Kidney epithelial cell (primary cell): ENCODE data around the gene RAVER1. TPM values are rescaled to one million over a fixed set of nuclear protein-coding genes. Genes with fewer than 3 reads are reported as not detected.
A peak's percentile ranks its signal among the peaks of the same experiment; 100 is the strongest.

Source experiments
- DNase-seq: peaks from one replicate; pipeline ENCODE4 v3.0.0-alpha.2; 2010; ENCODE audit warnings: low read depth
- H3K27me3 ChIP-seq: 2 replicates; pipeline ENCODE4 v1.6.0; 2011; ENCODE audit warnings: low read length; ENCODE audit not compliant: control insufficient read depth, insufficient read depth
- H3K36me3 ChIP-seq: 2 replicates; pipeline ENCODE4 v1.5.1; 2011; ENCODE audit warnings: low read length; ENCODE audit not compliant: control insufficient read depth, insufficient read depth
- H3K4me3 ChIP-seq: 2 replicates; pipeline ENCODE4 v1.5.1; 2011; ENCODE audit warnings: low read depth, mild to moderate bottlenecking, control low read depth, low read length
- total RNA-seq: library from RNA; depleted of rRNA; stranded (reverse); fragments of >200 nt; gene quantifications from 2 replicates; pipeline ENCODE4 v1.2.3, GENCODE V29; 2015
- TF ChIP-seq, protein P1 (sequence below): IDR thresholded peaks from 2 replicates; pipeline ENCODE4 v1.5.1; 2011; ENCODE audit warnings: mild to moderate bottlenecking, moderate library complexity, low read length, control low read depth, inconsistent platforms; ENCODE audit not compliant: insufficient read depth, poor library complexity, severe bottlenecking

RAVER1 gene
- total RNA-seq, 1 donor from 2014 or later = 32.9 TPM

DNA sequence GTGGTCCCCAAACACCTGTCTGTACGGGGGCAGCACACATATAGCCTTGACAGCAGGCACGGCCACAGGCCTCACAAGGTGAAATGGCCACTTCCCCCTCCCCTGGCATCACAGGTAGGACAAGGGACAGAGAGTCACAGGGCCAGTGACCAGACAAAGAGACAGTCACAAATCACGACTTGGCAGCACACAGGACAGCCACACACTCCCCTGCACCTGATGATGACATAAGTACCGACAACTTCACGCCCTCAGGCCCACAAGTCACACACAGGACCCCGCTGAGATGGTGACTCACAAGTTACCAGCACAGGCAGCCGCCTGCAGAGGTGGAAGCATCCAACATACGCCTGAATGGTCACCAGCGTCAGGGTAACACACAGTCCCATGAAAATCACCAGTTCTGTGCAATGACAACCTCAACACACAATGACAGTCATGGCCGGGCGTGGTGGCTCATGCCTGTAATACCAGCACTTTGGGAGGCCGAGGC is 30.5 kb upstream of the RAVER1 start:
- no peak overlapping the region for H3K4me3 ChIP-seq
- H3K36me3 ChIP-seq = no peaks in the 10 kb centered on the region
- TF ChIP-seq, protein P1, sequence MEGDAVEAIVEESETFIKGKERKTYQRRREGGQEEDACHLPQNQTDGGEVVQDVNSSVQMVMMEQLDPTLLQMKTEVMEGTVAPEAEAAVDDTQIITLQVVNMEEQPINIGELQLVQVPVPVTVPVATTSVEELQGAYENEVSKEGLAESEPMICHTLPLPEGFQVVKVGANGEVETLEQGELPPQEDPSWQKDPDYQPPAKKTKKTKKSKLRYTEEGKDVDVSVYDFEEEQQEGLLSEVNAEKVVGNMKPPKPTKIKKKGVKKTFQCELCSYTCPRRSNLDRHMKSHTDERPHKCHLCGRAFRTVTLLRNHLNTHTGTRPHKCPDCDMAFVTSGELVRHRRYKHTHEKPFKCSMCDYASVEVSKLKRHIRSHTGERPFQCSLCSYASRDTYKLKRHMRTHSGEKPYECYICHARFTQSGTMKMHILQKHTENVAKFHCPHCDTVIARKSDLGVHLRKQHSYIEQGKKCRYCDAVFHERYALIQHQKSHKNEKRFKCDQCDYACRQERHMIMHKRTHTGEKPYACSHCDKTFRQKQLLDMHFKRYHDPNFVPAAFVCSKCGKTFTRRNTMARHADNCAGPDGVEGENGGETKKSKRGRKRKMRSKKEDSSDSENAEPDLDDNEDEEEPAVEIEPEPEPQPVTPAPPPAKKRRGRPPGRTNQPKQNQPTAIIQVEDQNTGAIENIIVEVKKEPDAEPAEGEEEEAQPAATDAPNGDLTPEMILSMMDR = no peak
- H3K27me3 ChIP-seq = no peaks in the 10 kb centered on the region
- DNase-seq = peak; percentile 39

DNA sequence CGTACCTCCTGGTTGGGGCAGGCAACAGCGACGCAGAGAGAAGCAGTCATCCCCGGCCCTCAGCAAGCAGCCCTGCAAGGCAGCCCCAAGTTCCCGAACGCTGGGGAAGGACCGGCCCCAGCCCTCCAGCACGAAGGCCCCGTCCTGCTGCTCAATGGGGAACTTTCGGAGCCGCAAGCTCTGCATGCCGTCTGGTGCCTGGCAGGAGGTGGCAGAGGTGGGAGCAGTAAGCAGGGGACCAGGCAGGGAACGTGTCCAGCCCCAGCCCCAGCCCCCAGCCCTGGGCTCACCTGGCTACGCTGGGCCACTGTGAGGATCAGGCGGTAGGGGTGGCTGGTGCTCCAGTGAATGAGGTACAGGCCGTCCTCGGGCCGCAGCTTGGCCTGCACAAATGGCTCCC is 28.9 kb upstream of the RAVER1 start:
- TF ChIP-seq, protein P1 = no peak
- Histone ChIP-seq H3K27me3 (no peaks in the 10 kb centered on the region), H3K4me3 (no peak overlapping the region), H3K36me3 (no peaks in the 10 kb centered on the region)
- DNase-seq = no peak

DNA sequence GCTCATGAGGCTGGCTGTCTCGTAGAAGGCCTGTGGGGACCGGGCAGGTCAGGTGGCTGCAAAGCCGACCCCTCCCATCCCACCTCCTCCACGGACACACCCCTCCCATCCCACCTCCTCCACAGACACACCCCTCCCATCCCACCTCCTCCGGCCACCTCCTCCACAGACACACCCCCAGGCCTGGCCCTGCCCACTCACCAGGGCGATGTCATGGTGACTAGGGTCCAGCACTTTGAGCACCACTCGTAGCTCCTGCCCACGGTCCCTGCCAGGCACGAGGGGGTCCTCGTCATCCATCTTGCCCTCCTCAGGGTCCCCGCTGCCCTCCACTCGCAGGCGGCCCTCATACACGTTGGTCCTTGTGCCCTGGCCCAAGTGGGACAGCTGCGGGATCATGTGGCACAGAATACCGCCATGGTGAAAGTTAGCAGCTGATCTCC is 28.3 kb upstream of the RAVER1 start:
- TF ChIP-seq, protein P1 = no peak
- H3K36me3 ChIP-seq = no peaks in the 10 kb centered on the region
- H3K27me3 ChIP-seq = no peaks in the 10 kb centered on the region
- no peak overlapping the region for H3K4me3 ChIP-seq
- DNase-seq = no peak

DNA sequence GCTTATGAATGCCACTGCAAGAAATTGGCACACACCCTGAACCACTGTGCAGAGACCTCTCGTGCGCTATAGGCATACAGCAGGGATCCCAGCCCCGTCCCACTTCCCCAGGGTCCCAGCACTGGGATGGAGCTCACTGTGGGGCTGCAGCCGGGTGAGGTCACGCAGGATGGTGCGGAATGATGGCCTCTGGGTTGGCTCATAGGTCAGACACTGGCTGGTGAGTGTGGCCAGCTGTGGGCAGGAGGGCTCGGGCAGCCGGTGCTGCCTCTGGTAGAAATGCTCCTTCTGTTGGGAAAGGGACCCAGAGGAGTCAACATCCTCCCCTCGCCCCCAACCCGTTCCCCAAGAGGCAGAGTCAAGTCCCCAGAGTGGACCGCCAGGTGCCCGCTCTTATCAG is 23.1 kb upstream of the RAVER1 start:
- H3K27me3 ChIP-seq = no peaks in the 10 kb centered on the region
- no peak overlapping the region for H3K4me3 ChIP-seq
- no peak for DNase-seq
- TF ChIP-seq, protein P1 = no peak
- peaks cover 4% of the 10 kb centered on the region for H3K36me3 ChIP-seq

DNA sequence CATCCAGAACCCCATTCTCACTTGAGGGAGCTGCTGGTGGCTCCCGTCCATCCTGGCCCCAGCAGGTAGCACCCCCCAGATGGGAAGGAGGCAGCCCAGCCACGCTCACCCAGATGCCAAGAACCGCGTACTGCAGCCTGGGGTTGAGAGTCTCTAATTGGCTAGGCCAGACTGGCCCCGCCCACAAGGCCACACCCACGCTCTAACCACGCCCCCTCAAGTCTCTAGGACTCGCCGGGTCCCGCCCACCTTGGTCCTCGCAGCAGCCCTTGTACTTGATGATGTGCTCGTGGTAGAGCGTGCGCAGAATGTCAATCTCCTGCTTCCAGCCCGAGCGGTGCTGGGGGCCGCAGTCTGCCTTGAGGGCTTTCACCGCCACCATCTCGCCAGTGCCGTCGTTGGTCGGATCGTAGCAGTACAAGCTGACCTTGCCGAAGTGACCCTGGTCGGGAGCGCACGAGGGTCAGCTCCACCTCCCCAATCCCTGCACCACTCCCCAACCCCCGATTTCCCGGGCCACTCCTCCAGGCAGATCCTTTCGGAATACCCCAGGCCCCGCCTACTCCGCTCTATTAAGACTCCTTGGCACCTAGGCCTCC is 20.6 kb upstream of the RAVER1 start:
- no peak for DNase-seq
- H3K4me3 ChIP-seq = no peak overlapping the region
- H3K36me3 ChIP-seq = peaks cover 4% of the 10 kb centered on the region
- no peaks in the 10 kb centered on the region for H3K27me3 ChIP-seq
- TF ChIP-seq, protein P1 = no peak
